HG02798 (cell line): ENCODE measurements around the gene SORCS2.

Source experiments
- ATAC-seq: cut with Tn5 transposase; IDR thresholded peaks from one replicate; pipeline ENCODE4 v1.9.1; 2021; ENCODE audit warnings: mild to moderate bottlenecking; ENCODE audit not compliant: unreplicated experiment, poor library complexity

The SORCS2 gene

GRCh38 chr4:7645158-7645557 lies 452.8 kb downstream of the SORCS2 start:
- no peak for ATAC-seq

GRCh38 chr4:7645956-7646355 lies 453.6 kb downstream of the SORCS2 start:
- ATAC-seq = no peak

- no peak for ATAC-seq
These were observed 454.2 kb downstream of the SORCS2 start for GRCh38 chr4:7646384-7647061.

DNA sequence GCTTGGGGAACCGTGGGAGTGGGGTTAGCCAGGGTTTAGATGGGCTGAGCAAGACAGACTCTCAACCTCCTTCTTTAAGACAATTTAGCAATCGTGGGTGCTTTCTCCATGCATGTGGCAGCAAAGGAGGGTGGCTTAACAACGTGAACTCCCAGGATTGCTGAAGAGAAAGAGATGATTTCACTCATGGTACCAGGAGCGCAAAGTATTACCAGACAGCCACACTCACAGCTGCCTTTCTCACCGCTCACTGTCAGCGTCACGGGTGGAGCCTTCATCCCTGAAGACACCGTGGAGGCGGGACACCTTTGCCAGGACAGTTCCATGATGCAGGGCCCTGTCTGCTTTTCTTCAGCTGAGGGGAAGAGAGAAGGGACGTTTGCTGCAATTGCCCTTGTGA lies 454.8 kb downstream of the SORCS2 start:
- no peak for ATAC-seq

DNA sequence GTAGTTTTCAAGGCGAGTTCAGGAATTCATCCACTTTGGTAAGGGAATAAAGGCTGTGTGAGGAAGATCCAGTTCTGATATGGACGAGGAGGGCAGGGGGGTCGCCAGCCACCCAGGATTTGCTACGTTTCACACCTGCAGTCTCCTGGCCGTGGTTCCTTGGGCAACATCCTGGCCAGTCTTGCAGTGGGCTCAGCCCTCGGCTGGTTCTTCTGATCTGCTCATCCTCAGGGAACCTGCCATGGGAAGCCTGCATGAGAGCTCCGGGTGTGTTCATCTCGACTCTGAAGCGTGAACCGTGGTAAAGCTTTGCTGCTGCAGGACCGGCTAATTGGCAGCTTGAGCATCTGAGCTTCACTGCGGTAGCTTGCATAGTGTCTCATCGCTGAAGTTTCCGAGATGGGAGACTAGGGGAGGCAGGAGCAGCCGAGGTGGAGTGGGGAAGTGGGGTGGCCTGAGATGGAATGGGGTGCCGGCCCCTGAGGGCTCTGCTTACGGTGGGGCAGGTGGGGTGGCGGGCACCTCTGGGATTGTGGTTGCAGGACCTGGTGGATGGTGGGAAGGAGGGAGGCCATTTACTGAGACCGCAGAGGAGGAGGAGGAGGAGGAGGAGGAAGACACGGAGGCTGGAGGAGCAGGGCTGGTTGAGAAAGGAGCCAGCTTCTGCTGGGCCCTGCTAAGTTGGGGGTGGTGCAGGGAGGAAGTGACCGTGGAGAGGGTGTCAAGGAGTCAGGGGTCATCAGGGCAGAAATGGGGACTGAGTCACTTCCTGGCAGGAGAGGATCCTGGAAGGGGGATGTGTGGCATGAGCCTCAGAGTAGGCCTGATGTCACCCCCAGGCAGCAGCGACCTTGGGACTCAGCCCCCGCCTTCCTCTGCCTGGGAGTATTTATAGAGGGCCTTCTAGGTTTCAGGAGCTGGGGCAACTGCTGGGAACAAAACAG lies 455.5 kb downstream of the SORCS2 start:
- ATAC-seq = no peak

- no peak for ATAC-seq
These were observed 456.4 kb downstream of the SORCS2 start for GRCh38 chr4:7648544-7649395.

DNA sequence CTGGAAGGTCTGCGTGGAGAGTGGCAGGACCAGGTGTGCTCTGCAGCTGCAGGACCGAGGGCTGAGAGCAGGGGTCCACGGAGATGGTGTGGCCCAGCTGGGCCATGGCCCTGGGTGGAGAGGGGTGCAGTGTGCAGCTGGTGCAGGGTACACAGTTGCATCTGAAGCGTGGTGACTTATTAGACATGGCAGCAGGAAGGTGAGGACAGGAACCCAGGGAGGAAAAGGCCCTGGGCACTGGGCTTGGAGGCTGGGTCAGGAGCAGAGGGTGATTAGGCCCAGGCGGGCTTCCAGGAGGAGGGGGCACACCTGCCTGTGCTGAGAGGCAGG lies 457.0 kb downstream of the SORCS2 start:
- no peak for ATAC-seq

GRCh38 chr4:7649741-7650531 lies 457.6 kb downstream of the SORCS2 start:
- no peak for ATAC-seq

- ATAC-seq = no peak
These were observed 458.5 kb downstream of the SORCS2 start for GRCh38 chr4:7650606-7651385.

DNA sequence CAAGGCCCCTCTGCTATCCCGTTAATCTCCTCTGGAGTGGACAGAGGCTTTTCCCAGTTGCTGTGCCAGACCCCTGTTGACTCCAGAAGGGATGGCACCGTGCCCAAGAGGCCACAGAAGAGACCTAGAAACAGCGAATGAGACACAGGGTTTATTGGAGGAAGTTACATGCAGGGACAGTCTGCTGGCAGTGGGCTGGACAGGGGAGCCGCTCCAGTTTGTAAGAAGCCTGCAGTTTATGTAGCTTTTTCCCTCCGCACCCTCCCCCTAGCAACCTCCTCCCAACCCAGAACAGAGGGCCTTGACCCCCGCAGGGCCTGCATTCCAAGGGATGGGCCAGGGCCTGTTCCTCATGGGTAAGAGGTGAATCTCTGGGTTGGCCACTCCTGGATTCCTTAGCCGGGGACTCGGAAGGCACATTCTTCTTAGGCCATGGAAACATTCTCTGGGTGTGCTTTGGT lies 459.2 kb downstream of the SORCS2 start:
- ATAC-seq = no peak

DNA sequence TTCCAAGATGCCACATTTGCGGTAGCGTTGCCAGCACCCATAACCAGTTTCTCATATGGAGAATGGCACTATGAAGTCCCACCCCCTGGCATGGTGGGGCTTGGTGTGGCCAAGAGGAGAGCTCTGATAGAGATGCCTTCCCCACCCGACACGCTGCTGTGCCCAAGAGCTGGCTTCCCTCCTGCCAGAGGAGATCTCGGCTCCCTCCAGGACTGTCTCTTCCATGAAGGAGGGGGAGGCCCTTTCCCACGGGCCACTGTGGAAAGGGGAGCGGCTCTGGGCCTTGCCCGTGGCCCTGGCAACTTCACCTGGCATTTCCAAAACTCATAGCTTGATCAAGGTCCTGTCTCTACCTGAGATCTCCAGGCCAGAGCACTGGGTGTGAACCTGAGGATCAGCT lies 459.7 kb downstream of the SORCS2 start:
- no peak for ATAC-seq

GRCh38 chr4:7652451-7652881 lies 460.1 kb downstream of the SORCS2 start:
- no peak for ATAC-seq

DNA sequence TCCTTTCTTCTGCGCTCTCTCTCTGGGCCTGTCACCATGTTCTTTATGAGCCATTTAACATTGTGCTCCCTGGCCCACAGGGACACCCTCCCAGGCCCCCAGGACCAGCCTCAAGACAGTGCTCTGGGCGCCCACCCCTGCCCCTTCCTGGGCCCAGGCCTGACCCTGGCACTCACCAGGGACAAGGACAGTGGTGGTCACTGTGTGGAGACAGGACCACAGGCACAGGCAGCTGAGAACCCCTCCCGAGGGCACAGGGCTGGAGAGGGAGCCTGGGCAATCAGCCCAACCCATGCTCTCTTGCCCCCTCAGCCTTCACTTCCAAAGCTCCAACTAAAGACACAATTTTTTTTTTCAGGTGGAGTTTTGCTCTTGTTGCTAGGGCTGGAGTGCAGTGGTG lies 460.6 kb downstream of the SORCS2 start:
- ATAC-seq = no peak

DNA sequence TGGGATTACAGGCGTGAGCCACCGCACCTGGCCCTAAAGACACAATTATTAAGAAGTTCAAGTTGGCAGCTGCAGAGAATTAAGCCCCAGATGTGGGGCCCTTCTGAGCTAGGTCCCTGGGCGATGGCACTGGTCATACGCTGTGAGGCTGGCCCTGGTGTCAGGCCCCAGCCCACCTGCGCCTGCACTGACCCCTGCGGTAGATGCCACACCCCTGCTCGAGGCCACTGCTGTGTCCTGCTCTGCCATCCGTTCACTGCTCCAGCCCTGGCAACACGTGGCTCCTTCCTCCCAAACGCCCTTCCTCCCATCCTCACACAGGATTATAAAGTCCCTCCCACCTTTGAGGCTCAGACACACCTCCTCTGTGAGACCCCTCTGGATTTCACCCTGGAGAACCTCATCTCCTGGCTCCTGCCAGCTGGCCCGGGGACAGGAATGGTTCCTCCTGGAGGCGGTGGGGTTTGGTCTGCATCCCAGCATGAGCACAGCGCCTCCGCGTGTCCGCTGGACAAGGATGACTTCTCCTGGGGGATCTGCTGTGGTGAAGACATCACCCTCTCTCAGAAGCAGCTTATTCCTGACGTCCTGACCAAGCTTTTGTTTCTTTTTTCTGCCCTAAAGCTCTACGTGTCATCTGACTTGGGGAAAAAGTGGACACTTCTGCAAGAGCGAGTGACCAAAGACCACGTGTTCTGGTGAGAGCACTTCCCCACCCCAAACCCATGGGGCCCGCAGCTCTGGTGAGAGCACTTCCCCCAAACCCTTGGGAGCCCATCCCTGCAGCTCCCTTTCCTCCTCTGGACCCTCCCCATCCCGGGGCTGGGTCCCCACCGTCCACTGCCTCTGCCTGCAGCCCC lies 461.4 kb downstream of the SORCS2 start:
- no peak for ATAC-seq

- ATAC-seq = no peak
These were observed 462.5 kb downstream of the SORCS2 start for GRCh38 chr4:7654550-7655445.

DNA sequence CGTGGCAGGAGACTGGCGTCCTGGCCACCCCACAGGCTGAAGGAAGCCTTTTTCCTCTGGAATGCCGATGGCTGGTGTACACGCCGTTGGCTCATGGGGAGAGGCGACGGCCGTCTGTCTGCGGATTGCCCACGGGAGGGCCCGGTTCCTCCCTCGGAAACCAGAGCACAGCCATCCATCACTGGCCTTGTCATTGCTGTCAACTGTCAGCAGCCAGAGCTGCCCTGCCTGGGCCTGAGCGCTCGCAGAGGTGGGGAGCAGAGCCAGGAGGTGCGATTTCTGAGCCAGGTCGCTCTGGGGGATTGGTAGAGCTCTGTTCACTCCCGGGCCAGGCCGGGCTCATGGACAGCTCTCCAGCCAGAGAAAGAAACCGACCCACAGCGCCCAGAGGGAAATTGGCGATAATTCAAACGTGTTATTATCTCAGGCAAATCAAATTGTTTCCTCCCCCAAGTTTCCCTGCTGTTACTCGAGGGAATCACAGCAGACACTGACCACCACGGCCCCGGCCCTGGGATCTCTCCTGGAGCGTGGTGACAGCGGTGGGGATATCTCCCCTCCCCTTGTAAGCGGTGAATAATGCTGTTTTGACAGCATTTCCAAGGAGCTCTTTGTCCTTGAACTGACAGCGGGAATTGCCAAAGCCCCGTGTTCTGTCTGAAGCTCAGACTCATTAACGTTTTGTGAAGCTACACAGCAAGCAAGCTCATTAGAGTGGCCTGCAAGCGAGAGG lies 463.3 kb downstream of the SORCS2 start:
- ATAC-seq = no peak
